ENCODE data around the gene PIGN. TPM values are rescaled to one million over a fixed set of nuclear protein-coding genes. Genes with fewer than 3 reads are reported as not detected.

PIGN gene
- 13.8 TPM for total RNA-seq (2013)
- 10 to 100 TPM in 2 of 3 donors, 1 to 10 TPM in 1; 4.1 to 14.7 (median 14.6) TPM for polyA plus RNA-seq
- 6.8 and 8.1 TPM in 2 replicates for polyA minus RNA-seq
- 5.8 to 35.2 (median 23.6) reads per million in 11 experiments for total RNA-seq

- TF ChIP-seq CTCF (IDR thresholded peaks at IDR 0.05), result no peak
- H3K9ac ChIP-seq (ENCODE audit: insufficient read depth, low read length, poor library complexity, severe bottlenecking), result peak within 1 kb of the TSS; percentile 96
- WGBS (ENCODE audit: insufficient coverage), result under 1% methylated on average over 40 of the region's 55 CpGs
- peak within 1 kb of the TSS; percentile 89 to 100 (median 90) for H3K4me3 ChIP-seq (replicated peaks in 1 of 3; ENCODE audit: low read depth in 2 of 3, low read length in 3 of 3)
- intact Hi-C loops (cut with micrococcal nuclease), result loop anchor here (5.0 to 10.0 kb wide), 4 partner anchors 60 to 398 kb away; partner anchors contain the start of gene ZCCHC2 (in 2 of the 2)
- H4K20me1 ChIP-seq (ENCODE audit: insufficient read depth, low read length), result peaks cover 49% of the 10 kb centered on the region
- H3K9me3 ChIP-seq (replicated peaks in 1 of 2; ENCODE audit: control insufficient read depth in 1 of 2, insufficient read depth in 1 of 2, low read length in 2 of 2), result no peaks in the 10 kb centered on the region
- H3K9me3 Mint-ChIP-seq, result peaks cover 0 to 2% (median 0%) of the 10 kb centered on the region in 7 donors
- peak; percentile 97 to 98 (median 97) for DNase-seq
- H3K4me1 ChIP-seq (ENCODE audit: control insufficient read depth in 1 of 2, insufficient read depth in 2 of 2, low read length in 2 of 2), result peaks cover 36 to 58% of the 10 kb centered on the region in 2 donors
- H3K4me3 Mint-ChIP-seq, result peak within 1 kb of the TSS; percentile 99 to 100
- H3K27me3 ChIP-seq (ENCODE audit: control insufficient read depth in 2 of 2, insufficient read depth in 2 of 2, low read length in 2 of 2), result no peaks in the 10 kb centered on the region
- H3K79me2 ChIP-seq (ENCODE audit: insufficient read depth, low read length), result peaks cover 94% of the 10 kb centered on the region
- H3K4me2 ChIP-seq (replicated peaks; ENCODE audit: extremely low read depth, low read length, poor library complexity, severe bottlenecking), result peak within 1 kb of the TSS; percentile 77
- peaks cover 60% of the 10 kb centered on the region for H3K4me1 Mint-ChIP-seq
- H3K27me3 Mint-ChIP-seq (ENCODE audit: low read depth in 3 of 3), result no peaks in the 10 kb centered on the region
- H2AFZ ChIP-seq (ENCODE audit: insufficient read depth, low read depth, low read length, poor library complexity, severe bottlenecking), result peak within 1 kb of the TSS; percentile 91
- peaks cover 4 to 7% of the 10 kb centered on the region in 2 donors for H3K36me3 Mint-ChIP-seq
- peak within 1 kb of the TSS; percentile 71 to 95 for H3K27ac ChIP-seq (ENCODE audit: low read depth in 1 of 2, low read length in 2 of 2)
- peak within 1 kb of the TSS; percentile 94 to 98 (median 97) for H3K27ac Mint-ChIP-seq
- H3K36me3 ChIP-seq (replicated peaks in 1 of 2; ENCODE audit: control insufficient read depth in 1 of 2, insufficient read depth in 2 of 2, low read length in 2 of 2), result no peaks in the 10 kb centered on the region
Measured at GRCh38 chr18:62186774-62187542, at the start of gene PIGN, which contains the start of gene RELCH. TSS of gene PIGN (minus strand) at chr18:62187056. CDS start at chr18:62161353, 25,703 bp downstream. TSS of gene RELCH (plus strand) at chr18:62187255. CDS start at chr18:62187506, 251 bp downstream.

GRCh38 chr18:62236252-62236651 is 49.4 kb upstream of the PIGN start:
- H3K4me2 ChIP-seq (replicated peaks; ENCODE audit: extremely low read depth, low read length, poor library complexity, severe bottlenecking), result no peak overlapping the region
- H3K79me2 ChIP-seq (ENCODE audit: insufficient read depth, low read length), result no peaks in the 10 kb centered on the region
- H3K27me3 ChIP-seq (ENCODE audit: control insufficient read depth in 2 of 2, insufficient read depth in 2 of 2, low read length in 2 of 2), result no peaks in the 10 kb centered on the region
- WGBS (ENCODE audit: insufficient coverage), result no CpG with 5 or more reads among the region's 1 CpG
- H3K27me3 Mint-ChIP-seq (ENCODE audit: low read depth in 3 of 3), result no peaks in the 10 kb centered on the region
- H3K9me3 Mint-ChIP-seq, result peaks cover 0 to 4% (median 0%) of the 10 kb centered on the region in 7 donors
- intact Hi-C loops (cut with micrococcal nuclease), result no loop called here
- no peaks in the 10 kb centered on the region for H4K20me1 ChIP-seq (ENCODE audit: insufficient read depth, low read length)
- H3K4me3 Mint-ChIP-seq, result no peak overlapping the region
- peaks cover 48 to 68% of the 10 kb centered on the region in 2 donors for H3K36me3 Mint-ChIP-seq
- H3K9ac ChIP-seq (ENCODE audit: insufficient read depth, low read length, poor library complexity, severe bottlenecking), result no peak overlapping the region
- no peaks in the 10 kb centered on the region for H3K4me1 ChIP-seq (ENCODE audit: control insufficient read depth in 1 of 2, insufficient read depth in 2 of 2, low read length in 2 of 2)
- no peak overlapping the region for H2AFZ ChIP-seq (ENCODE audit: insufficient read depth, low read depth, low read length, poor library complexity, severe bottlenecking)
- no peaks in the 10 kb centered on the region for H3K4me1 Mint-ChIP-seq
- no peaks in the 10 kb centered on the region for H3K9me3 ChIP-seq (replicated peaks in 1 of 2; ENCODE audit: control insufficient read depth in 1 of 2, insufficient read depth in 1 of 2, low read length in 2 of 2)
- H3K27ac ChIP-seq (ENCODE audit: low read depth in 1 of 2, low read length in 2 of 2), result no peak overlapping the region
- no peak for TF ChIP-seq CTCF (IDR thresholded peaks at IDR 0.05)
- no peak for DNase-seq
- no peak overlapping the region for H3K27ac Mint-ChIP-seq
- H3K36me3 ChIP-seq (replicated peaks in 1 of 2; ENCODE audit: control insufficient read depth in 1 of 2, insufficient read depth in 2 of 2, low read length in 2 of 2), result peaks cover 59 to 78% of the 10 kb centered on the region in 2 donors
- H3K4me3 ChIP-seq (replicated peaks in 1 of 3; ENCODE audit: low read depth in 2 of 3, low read length in 3 of 3), result no peak overlapping the region

Measured in CD14-positive monocyte (primary cell).